Activated T-cell treated with anti-CD3 and anti-CD28 coated beads for 4 hours (primary cell): ENCODE results near the gene NPIPB9.
A peak's percentile ranks its signal among the peaks of the same experiment; 100 is the strongest.
"Not testable (repeated sequence)": the region's sequence is repeated elsewhere in the genome, so short reads cannot be mapped to it uniquely, and the experiment has no call there.

Experiments used
- DNase-seq: peaks from one replicate; pipeline ENCODE4 v3.0.0-alpha.2; 2020

NPIPB9 gene

DNA sequence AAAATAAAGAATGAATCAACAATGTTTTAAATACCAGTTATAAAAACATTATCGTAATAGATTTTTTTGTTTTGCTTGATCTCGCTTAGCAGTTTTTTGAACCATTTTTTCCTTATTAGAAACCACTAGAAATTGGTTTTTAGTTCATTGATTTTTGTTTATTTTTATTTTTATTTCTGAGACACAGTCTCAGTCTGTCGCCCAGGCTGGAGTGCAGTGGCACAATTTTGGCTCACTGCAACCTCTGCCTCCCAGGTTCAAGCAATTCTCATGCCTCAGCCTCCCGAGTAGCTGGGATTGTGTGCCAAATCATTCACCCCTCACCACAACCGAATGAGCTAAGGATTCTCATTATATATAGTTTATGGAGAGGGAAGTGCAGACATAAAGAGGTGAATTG lies at the start of gene NPIPB9:
NPIPB9 (plus strand) TSS at position 301 of the 400 bp plus-strand sequence.
- not testable (repeated sequence) for DNase-seq

GRCh38 chr16:28704246-28704645 lies 47.3 kb upstream of the NPIPB9 start:
- DNase-seq, result not testable (repeated sequence)

DNA sequence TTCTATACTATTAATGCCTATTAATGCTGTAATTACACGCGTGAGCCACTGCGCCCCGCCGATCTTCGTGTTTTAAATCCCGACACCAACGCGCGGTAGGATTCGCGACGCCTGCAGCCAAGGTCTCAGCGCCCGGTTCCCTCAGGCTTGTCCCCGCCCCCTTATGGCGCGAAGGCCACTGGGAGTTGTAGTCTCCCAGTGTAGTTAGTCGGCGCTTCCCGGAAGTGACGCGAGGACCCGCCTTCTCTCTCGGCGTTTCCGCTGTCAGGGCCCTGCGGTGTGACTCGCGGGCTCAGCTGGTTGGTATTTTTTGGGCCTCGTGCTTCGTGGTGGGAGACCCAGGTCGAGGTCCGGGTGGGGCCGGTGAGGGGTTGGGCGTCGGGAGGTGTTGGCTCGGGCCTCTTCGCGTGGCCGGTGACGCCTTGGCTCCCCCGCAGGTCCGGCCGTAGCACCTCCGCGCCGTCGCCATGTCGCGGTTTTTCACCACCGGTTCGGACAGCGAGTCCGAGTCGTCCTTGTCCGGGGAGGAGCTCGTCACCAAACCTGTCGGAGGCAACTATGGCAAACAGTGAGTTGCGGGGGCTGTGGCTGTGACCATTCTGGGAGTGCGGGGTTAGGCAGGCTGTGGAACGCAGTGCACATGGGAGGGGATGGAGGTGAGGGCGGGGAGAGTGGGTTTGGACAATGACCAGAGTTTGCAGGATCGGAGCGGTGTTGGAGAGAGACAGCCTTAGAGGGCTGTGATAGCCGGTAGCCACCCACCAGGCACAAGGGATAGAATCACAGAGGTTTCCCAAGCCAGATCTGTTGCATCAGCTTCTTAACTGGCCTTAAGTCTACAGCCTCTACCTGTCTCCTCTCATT lies 40.1 kb upstream of the NPIPB9 start, which contains the start of gene EIF3C:
EIF3C (plus strand) TSS at position 245 of the 864 bp plus-strand sequence; CDS start at position 468, 223 bp downstream.
- DNase-seq, result not testable (repeated sequence)

- not testable (repeated sequence) for DNase-seq
Observed at GRCh38 chr16:28722852-28723650, 28.5 kb upstream of the NPIPB9 start.

DNA sequence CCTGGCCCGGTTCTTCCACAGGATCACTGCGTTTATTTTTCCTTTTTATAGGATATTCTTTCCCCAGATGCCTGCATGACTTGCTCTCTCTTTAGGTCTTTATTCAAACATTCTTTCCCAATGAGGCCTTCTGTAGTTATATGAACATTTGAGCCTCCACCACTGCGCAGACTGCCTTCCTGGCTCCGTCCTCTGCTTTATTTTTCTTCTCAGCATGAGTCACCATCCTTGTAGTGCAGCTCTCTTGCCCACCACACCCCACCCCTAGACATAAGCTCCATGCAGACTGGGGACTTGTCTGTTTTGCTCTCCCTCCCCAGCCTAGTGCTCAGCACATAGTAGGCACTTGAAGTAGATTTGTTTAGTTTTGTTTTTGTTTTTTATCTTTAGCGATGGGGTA lies 20.3 kb upstream of the NPIPB9 start:
- DNase-seq, result not testable (repeated sequence)

DNA sequence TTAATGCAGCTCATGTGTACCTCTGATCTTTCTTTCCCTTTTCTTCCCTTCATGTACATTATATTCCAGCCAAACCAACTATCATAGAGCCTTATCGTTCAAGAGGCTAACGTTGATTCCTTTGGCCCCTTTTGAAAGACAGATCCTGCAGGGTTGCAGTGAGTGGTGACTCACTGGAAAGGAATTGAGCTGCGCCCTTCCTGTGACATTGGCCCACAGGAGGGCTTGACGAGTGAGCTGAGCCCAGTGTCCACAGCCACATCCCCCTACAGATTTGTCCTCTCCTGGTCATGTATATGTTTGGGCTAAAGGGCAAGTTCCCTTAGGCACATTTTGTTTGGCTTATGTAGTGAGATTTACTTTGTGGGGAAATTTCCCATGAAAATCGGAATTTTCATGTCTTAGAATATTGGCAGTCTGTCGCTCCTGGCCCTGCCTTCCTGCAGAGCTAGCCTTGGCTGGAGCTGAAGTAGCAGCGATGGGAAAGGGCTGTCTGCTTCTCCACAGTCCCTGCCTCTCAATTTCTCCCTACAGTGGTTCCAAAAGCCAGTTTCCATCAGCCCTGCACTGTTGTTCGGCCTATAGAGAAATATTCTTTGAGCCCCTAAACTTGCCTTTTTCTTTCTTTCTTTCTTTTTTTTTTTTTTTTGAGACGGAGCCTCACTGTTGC lies 19.0 kb upstream of the NPIPB9 start:
- DNase-seq, result not testable (repeated sequence)

DNA sequence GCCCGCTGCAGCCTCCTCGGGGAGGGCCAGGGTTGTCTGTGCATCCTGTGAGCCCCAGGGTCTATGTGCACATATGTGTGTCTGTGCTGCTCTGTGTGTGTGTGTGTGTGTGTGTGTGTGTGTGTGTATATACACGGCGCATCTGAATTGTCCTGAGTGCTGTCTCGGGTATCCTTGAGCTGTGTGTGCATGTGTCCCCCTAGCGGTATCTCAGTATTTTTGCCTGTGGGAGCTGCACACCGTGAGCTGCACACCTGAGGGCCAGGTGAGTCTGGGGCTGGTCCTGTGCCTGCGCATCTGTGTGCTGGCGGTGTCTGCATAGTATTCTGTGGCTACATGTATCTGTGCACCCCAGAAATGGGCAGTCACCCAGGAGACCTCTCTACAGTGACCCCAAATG lies 11.8 kb upstream of the NPIPB9 start:
- DNase-seq, result not testable (repeated sequence)

GRCh38 chr16:28740631-28741030 lies 11.0 kb upstream of the NPIPB9 start:
- not testable (repeated sequence) for DNase-seq

- DNase-seq, result not testable (repeated sequence)
Observed at GRCh38 chr16:28741295-28741694, 10.3 kb upstream of the NPIPB9 start.

DNA sequence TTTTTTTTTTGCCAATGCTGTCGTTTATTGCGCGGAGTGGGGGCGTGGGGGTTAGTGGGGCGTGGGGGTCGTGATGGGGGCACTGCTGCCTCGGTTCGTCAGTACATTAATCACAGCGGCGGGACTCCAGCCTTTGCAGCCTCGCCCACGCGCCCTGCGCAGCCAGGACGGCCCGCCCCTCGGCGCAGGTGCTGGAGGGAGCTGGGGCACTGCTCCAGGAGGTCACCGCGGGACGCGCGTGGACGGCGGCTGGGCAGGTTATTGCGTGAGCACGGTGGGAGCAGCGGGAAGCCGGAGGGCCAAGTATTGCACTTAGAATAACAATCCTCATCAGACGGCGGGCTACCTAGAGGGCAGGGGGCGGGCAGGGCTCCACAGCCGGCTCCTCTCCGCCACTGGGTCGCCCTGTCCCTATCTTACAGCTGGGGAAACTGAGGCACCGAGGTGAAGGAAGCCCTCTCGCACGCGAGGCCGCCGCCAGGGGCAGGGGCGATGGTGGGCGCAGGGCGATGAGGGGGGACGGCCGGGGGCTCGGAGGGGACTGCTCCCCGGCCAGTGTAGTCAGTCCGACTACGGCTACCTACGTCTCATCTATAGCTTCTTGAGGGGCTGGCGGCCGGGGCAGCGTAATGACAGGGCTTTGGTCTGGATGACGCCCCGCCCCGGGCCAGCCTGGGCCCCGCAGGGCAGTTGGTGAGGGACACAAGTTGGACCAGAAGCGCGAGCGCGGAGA lies 4.8 kb upstream of the NPIPB9 start:
- DNase-seq, result not testable (repeated sequence)

DNA sequence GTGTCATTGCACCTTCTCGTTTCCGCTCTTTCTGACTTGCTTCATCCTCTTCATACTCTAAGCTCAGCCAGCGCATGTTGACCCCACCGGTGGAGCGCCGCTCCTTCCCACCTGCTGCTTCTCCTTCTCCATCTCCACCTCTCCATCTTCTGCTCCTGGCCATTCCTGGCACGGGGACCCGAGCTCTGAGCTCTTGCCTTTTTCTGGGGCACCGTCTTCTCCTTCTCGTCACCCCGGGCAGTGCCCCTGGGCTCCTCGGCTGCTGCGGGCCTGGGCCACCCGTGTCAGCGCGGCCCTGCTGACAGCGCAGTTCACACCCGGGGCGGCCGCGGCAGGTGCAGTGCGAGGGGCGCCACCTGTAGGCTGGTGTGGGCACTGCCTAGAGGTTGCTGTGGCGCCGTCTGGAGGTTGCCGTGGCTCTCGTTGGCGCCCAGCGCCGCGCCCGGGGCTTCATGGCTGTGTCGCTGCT lies 1.6 kb upstream of the NPIPB9 start:
- not testable (repeated sequence) for DNase-seq

GRCh38 chr16:28750469-28751067 lies 1.0 kb upstream of the NPIPB9 start:
- not testable (repeated sequence) for DNase-seq

DNA sequence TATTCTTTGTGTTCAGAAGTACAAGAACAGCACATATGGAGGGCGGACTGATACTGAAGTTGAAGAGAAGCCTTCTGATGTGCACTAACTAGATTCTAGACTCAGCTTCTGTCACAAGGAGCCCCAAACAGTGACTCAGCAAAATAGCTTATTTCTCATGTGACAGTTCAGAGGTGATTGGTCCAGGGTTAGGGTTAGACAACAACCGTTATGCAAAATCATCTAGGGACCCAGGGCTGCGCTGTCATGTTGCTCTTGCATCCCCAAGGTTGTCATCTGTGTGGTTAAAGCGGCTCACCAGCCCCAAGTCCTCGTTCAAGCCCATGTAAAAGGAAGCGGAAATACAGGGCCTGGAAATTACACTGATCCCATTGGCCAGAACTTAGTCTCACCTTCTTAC lies 30.1 kb downstream of the NPIPB9 start:
- DNase-seq, result not testable (repeated sequence)

DNA sequence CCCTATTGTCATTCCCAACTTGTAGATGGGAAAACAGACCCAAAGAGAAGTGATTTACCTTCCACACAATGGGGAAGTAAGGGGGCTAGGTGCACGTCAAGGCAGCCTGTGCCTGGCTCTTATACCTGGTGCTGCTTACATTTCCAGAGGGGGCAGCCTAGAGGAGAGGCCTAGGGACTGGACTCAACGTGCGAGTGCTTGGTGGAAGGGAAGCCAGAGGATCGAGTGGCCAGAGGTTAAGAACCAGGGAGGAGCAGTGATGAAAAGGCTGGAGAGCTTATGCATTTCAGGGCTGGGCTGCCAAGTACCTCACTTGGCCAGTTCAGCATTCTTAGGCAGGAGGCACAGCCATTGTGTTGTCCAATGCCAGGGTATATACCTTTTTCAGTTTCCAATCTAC lies 30.8 kb downstream of the NPIPB9 start:
- DNase-seq, result not testable (repeated sequence)

DNA sequence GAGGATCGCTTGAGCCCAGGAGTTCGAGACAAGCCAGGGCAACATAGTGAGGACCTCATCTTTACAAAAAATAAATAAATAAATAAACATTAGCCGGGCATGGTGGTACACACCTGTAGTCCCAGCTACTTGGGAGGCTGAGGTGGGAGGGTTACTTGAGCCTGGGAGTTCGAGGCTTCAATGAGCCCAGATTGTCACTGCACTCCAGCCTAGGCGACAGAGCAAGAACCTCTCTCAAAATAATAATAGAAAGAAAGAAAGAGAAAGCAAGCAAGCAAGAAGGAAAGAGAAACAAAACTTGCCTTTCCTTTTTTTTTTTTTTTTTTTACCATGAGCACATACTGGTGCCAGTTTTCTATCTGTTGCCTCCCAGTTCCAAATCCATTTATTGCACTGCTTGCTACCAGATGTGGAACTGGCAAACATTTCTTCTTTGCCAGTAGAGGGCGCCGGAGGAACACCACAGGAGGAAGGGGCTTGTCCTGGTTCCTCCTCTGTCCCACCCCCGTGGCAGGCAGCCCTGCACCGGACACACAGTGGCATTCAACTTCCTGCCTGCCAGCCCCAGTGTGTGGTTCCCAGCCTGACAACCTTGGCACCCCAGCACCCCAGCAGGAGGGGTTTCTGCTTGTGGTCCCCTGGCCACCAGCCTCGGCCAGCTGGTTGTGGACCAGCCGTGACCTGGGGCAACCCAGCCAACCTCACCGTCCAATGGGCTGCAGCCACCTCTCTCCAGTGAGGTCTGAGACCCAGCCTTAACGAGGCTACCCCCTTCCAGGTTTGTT lies 50.8 kb downstream of the NPIPB9 start:
- DNase-seq, result peak; percentile 41

- not testable (repeated sequence) for DNase-seq
Observed at GRCh38 chr16:28807445-28808120, 56.0 kb downstream of the NPIPB9 start.

DNA sequence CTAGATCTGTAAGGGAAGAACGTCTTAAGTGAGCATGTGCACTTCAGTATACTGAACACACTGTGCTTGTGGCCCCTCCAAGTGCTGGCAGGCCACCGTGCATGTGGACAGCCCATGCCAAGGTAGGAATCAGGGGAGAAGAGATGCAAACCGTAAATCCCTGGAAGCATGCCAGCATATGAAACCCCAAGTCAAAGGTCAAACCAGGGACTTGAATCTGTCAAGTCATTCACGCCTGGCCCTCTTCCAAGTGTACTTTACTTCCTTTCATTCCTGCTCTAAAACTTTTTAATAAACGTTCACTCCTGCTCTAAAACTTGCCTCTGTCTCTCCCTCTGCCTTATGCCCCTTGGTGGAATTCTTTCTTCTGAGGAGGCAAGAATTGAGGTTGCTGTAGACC lies 68.4 kb downstream of the NPIPB9 start:
- no peak for DNase-seq

GRCh38 chr16:28820546-28820945 lies 69.0 kb downstream of the NPIPB9 start:
- not testable (repeated sequence) for DNase-seq

GRCh38 chr16:28821874-28822519 lies 70.4 kb downstream of the NPIPB9 start:
- DNase-seq, result no peak
